Measurements from ENCODE around the gene BACH2. TPM values are rescaled to one million over a fixed set of nuclear protein-coding genes. Genes with fewer than 3 reads are reported as not detected.

Gene BACH2
- total and polyA plus RNA-seq, 2 of the 8 experiments (the other 6 are each of a cell fraction or from before 2014, with no cell fraction given): 1.9 to 5.9 TPM

- no peak overlapping the region for H3K4me2 ChIP-seq (ENCODE audit: insufficient read depth in 1 of 2, low read depth in 2 of 2, low read length in 2 of 2)
- no peak overlapping the region for H2BK15ac ChIP-seq (ENCODE audit: low read length)
- no peak overlapping the region for H3K4ac ChIP-seq (replicated peaks; ENCODE audit: insufficient read length, low read depth, low read length)
- no peaks in the 10 kb centered on the region for H3K27me3 ChIP-seq (replicated peaks in 1 of 4; ENCODE audit: control insufficient read depth in 3 of 4, extremely low read depth in 1 of 4, insufficient read depth in 3 of 4, low read length in 3 of 4)
- H2BK5ac ChIP-seq (ENCODE audit: low read depth, low read length): no peak overlapping the region
- no peak overlapping the region for H3K27ac ChIP-seq (ENCODE audit: low read depth, low read length)
- H3K4me3 ChIP-seq (ENCODE audit: extremely low read depth in 1 of 4, insufficient read depth in 2 of 4, low read depth in 3 of 4, low read length in 4 of 4): no peak overlapping the region
- no peak overlapping the region for H3K56ac ChIP-seq (replicated peaks; ENCODE audit: insufficient read length, low read depth, low read length)
- no peaks in the 10 kb centered on the region for H3K9me3 ChIP-seq (ENCODE audit: insufficient read depth in 2 of 2, low read depth in 1 of 2, low read length in 1 of 2)
- WGBS, 2 experiments (ENCODE audit: extremely low coverage in 1 of 2, insufficient coverage in 1 of 2, insufficient read length in 1 of 2, insufficient replicate concordance in 2 of 2, low coverage in 1 of 2, low lambda C conversion rate in 2 of 2, missing lambda C conversion rate in 1 of 2): 89% methylated on average over 4 of the region's 4 CpGs; no CpG with 5 or more reads in 1 of the 2 experiments
- no peak overlapping the region for H4K5ac ChIP-seq (ENCODE audit: insufficient read length, low read depth, low read length)
- no peak overlapping the region for H2AFZ ChIP-seq (ENCODE audit: low read length)
- no peaks in the 10 kb centered on the region for H3K79me1 ChIP-seq (ENCODE audit: low read depth, low read length)
- H3K23ac ChIP-seq (ENCODE audit: insufficient read length): no peak overlapping the region
- no peaks in the 10 kb centered on the region for H3K79me2 ChIP-seq (ENCODE audit: control insufficient read depth in 1 of 2, insufficient read depth in 2 of 2, low read length in 2 of 2)
- H2AK5ac ChIP-seq (ENCODE audit: low read depth, low read length): no peak overlapping the region
- H3K23me2 ChIP-seq (ENCODE audit: low read depth, low read length): no peaks in the 10 kb centered on the region
- no peaks in the 10 kb centered on the region for H4K20me1 ChIP-seq (replicated peaks in 1 of 2; ENCODE audit: control insufficient read depth in 1 of 2, insufficient read depth in 2 of 2, low read length in 2 of 2)
- H4K91ac ChIP-seq (replicated peaks; ENCODE audit: insufficient read length, low read length): no peak overlapping the region
- no peak for FAIRE-seq
- H3K36me3 ChIP-seq (ENCODE audit: control insufficient read depth in 2 of 4, insufficient read depth in 4 of 4, low read length in 3 of 4): no peaks in the 10 kb centered on the region
- H4K8ac ChIP-seq (ENCODE audit: extremely low read depth, insufficient read depth, low read length): no peak overlapping the region
- TF ChIP-seq TEAD4 (IDR thresholded peaks at IDR 0.05; ENCODE audit: low read depth, low read length): no peak
- TF ChIP-seq SIRT6 (IDR thresholded peaks at IDR 0.05; ENCODE audit: low read length): no peak
- no peak for TF ChIP-seq KDM1A (IDR thresholded peaks at IDR 0.05; ENCODE audit: borderline replicate concordance, low read length)
- no peak for TF ChIP-seq NRF1 (IDR thresholded peaks at IDR 0.05; ENCODE audit: low read depth, low read length)
- no peak overlapping the region for H2BK20ac ChIP-seq (ENCODE audit: low read length)
- no peak for DNase-seq (ENCODE audit: low read depth in 1 of 2, low spot score in 2 of 2)
- no peak overlapping the region for H3K18ac ChIP-seq (ENCODE audit: extremely low read depth, low read length)
- no peaks in the 10 kb centered on the region for H3K4me1 ChIP-seq (replicated peaks in 1 of 4; ENCODE audit: control insufficient read depth in 3 of 4, insufficient read depth in 4 of 4, low read length in 3 of 4)
- no peak overlapping the region for H3K9ac ChIP-seq (replicated peaks in 1 of 4; ENCODE audit: extremely low read depth in 1 of 4, low read depth in 3 of 4, low read length in 3 of 4)
- H3K14ac ChIP-seq (ENCODE audit: insufficient read length): no peak overlapping the region
- no peak overlapping the region for H2BK12ac ChIP-seq (ENCODE audit: low read depth, low read length)
- no peak overlapping the region for H2BK120ac ChIP-seq (replicated peaks; ENCODE audit: low read depth, low read length)
- CTCF ChIA-PET (ENCODE audit: partially characterized antibody): no interaction called here
- POLR2A ChIA-PET (ENCODE audit: partially characterized antibody): no interaction called here
These were observed 174.7 kb downstream of the BACH2 start for GRCh38 chr6:90121982-90122381.
